Mononuclear cell (primary cell): ENCODE data around the gene EREG. TPM values are rescaled to one million over a fixed set of nuclear protein-coding genes. Genes with fewer than 3 reads are reported as not detected.

Experiments used
- total RNA-seq: library from RNA; depleted of rRNA; stranded (reverse); fragments of >200 nt; gene quantifications from one replicate; pipeline ENCODE4 v1.2.3, GENCODE V29; 2012

The EREG gene
- total RNA-seq, 1 donor: 240 TPM

Other genes starting within 250 kb of the EREG start
- 20.1 TPM for gene MTHFD2L, start 207.0 kb upstream of the EREG start, total RNA-seq
- gene EPGN, start 56.7 kb upstream of the EREG start, total RNA-seq: not detected
- 20.1 TPM for gene AREG, start 80.0 kb downstream of the EREG start, total RNA-seq